HG03378 (cell line): ENCODE data around the gene PELI3.

Source experiments
- ATAC-seq: cut with Tn5 transposase; IDR thresholded peaks from one replicate; pipeline ENCODE4 v1.9.1; 2021; ENCODE audit warnings: mild to moderate bottlenecking, moderate library complexity; ENCODE audit not compliant: unreplicated experiment

PELI3 gene

GRCh38 chr11:66497206-66497605, 30.5 kb downstream of the PELI3 start:
- no peak for ATAC-seq

- ATAC-seq: no peak
Measured at GRCh38 chr11:66498506-66498905, 31.8 kb downstream of the PELI3 start.

DNA sequence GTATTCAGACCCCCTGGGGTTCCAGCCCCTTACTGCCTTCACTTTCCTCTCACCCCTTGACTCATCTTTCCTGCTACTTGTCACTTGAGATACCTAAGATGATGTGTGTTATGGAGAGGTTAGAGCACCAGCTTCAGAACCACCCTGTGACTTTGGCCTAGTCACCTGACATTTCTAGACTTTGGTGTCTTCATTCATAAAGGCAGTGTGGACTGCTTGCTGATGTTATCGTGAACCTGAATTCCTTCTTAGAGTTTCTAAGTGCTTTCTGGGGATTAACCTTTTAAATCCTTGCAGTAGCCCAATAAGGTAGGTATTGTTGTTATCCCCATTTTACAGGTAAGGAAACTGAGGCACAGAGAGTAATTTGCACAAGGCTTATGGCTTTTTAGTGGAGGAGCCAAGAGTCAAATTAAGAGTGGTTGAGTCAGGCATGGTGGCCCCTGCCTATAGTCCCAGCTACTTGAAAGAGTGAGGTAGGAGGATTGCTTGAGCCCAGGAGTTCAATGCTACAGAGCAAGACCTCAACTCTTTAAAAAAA, 38.6 kb downstream of the PELI3 start:
- no peak for ATAC-seq

- no peak for ATAC-seq
Measured at GRCh38 chr11:66509131-66509561, 42.4 kb downstream of the PELI3 start.

GRCh38 chr11:66510271-66510989, 43.7 kb downstream of the PELI3 start, which contains the start of gene BBS1:
BBS1 (plus strand) TSS chr11:66510635; CDS start chr11:66510660, 25 bp downstream.
- peak; percentile 69 for ATAC-seq

GRCh38 chr11:66510990-66511339, 44.3 kb downstream of the PELI3 start:
- no peak for ATAC-seq

GRCh38 chr11:66523611-66524010, 56.9 kb downstream of the PELI3 start:
- no peak for ATAC-seq

DNA sequence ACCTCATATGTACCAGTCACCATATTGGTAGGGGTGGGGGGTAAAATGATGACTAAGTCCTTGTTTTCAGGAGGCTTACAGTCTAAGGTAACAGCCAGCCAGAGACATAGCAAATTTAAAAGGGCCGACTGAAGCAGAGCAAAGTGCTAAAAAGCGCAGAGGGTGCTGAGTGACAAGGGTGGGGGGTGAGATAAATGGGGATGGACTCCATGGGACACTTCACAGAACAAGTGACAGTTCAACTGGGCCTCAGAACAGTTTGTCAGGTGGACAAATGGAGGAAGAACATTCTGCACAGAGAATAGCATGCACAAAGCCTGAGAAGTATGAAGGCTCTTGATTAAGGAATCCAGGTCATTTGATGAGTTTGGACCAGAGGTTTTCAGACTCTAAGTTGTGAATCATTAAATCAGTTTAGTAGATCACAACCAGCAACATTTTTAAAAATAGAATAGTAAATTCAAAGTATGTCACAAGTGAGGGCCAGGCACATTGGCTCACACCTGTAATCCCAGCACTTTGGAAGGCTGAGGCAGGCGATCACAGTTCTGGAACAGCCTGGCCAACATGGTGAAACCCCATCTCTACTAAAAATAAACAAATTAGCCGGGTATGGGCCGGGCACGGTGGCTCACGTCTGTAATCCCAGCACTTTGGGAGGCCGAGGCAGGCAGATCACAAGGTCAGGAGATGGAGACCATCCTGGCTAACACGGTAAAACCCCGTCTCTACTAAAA, 57.8 kb downstream of the PELI3 start:
- ATAC-seq: no peak
